HepG2 (cell line): Measurements from ENCODE around the gene CHID1. TPM values are rescaled to one million over a fixed set of nuclear protein-coding genes. Genes with fewer than 3 reads are reported as not detected.
A peak's percentile ranks its signal among the peaks of the same experiment; 100 is the strongest.

Source experiments
- BCL3 ChIP-seq: sonication (generic); formaldehyde crosslinking; IDR thresholded peaks from 2 replicates; pipeline ENCODE4 v1.5.1; 2020; ENCODE audit warnings: mild to moderate bottlenecking, missing genetic modification reagents, moderate library complexity
- FOSL2 ChIP-seq: sonication (generic); formaldehyde crosslinking; IDR thresholded peaks from 2 replicates; pipeline ENCODE4 v1.4.0; 2020; ENCODE audit warnings: missing genetic modification reagents
- GLMP ChIP-seq: sonication (generic); formaldehyde crosslinking; IDR thresholded peaks from 2 replicates; pipeline ENCODE4 v1.9.0; 2021; ENCODE audit warnings: missing genetic modification reagents, mild to moderate bottlenecking, borderline replicate concordance
- HMGXB4 ChIP-seq, 2 experiments: sonication (generic) in 1 of 2; formaldehyde crosslinking in 1 of 2; IDR thresholded peaks; 2 replicates each; pipeline versions ENCODE4 v1.4.0 to v1.6.1; 2018 to 2020; ENCODE audit warnings: missing genetic modification reagents in 2 of 2, borderline replicate concordance in 1 of 2, low read depth in 1 of 2, mild to moderate bottlenecking in 1 of 2, missing biosample characterization in 1 of 2
- KLF16 ChIP-seq, 2 experiments: sonication (generic) in 1 of 2; formaldehyde crosslinking in 1 of 2; IDR thresholded peaks; 2 replicates each; pipeline versions ENCODE4 v1.6.1 to v1.8.0; 2016 to 2023; ENCODE audit warnings: missing genetic modification reagents in 2 of 2, missing compliant biosample characterization in 1 of 2
- MZF1 ChIP-seq: sonication (generic); formaldehyde crosslinking; IDR thresholded peaks from 2 replicates; pipeline ENCODE4 v1.8.1; 2023; ENCODE audit warnings: mild to moderate bottlenecking, missing genetic modification reagents, borderline replicate concordance
- NCOR1 ChIP-seq: fragments of 200-600 bp; sonication (generic); IDR thresholded peaks from 2 replicates; pipeline ENCODE4 v1.7.0; 2017; ENCODE audit warnings: antibody characterized with exemption, low read length, borderline replicate concordance
- PAX8 ChIP-seq: sonication (generic); formaldehyde crosslinking; IDR thresholded peaks from 2 replicates; pipeline ENCODE4 v1.8.0; 2022; ENCODE audit warnings: mild to moderate bottlenecking, missing genetic modification reagents, borderline replicate concordance
- PREB ChIP-seq: sonication (generic); formaldehyde crosslinking; IDR thresholded peaks from 2 replicates; pipeline ENCODE4 v1.4.0; 2020; ENCODE audit warnings: missing genetic modification reagents
- RFX5 ChIP-seq: IDR thresholded peaks from 2 replicates; pipeline ENCODE4 v1.6.1; 2011; ENCODE audit warnings: low read depth, low read length, improper control_type of control experiment
- SAP130 ChIP-seq: IDR thresholded peaks from 2 replicates; pipeline ENCODE4 v1.6.1; 2016; ENCODE audit warnings: low read depth
- TCF7 ChIP-seq: sonication (generic); IDR thresholded peaks from 2 replicates; pipeline ENCODE4 v1.6.1; 2016; ENCODE audit warnings: antibody characterized with exemption, low read depth
- TEAD3 ChIP-seq: optimal IDR thresholded peaks from 2 replicates; pipeline ENCODE3; 2016; ENCODE audit warnings: borderline replicate concordance
- TOPORS ChIP-seq: sonication (generic); formaldehyde crosslinking; IDR thresholded peaks from 2 replicates; pipeline ENCODE4 v1.8.0; 2023; ENCODE audit warnings: mild to moderate bottlenecking, missing genetic modification reagents
- ZBTB4 ChIP-seq: sonication (generic); formaldehyde crosslinking; IDR thresholded peaks from 2 replicates; pipeline ENCODE4 v1.4.0; 2020; ENCODE audit warnings: missing genetic modification reagents, mild to moderate bottlenecking, borderline replicate concordance
- ZMYM3 ChIP-seq: sonication (generic); formaldehyde crosslinking; IDR thresholded peaks from 2 replicates; pipeline ENCODE4 v1.5.1; 2020; ENCODE audit warnings: mild to moderate bottlenecking, missing genetic modification reagents
- ZNF20 ChIP-seq: sonication (generic); formaldehyde crosslinking; IDR thresholded peaks from 2 replicates; pipeline ENCODE4 v1.4.0; 2020; ENCODE audit warnings: mild to moderate bottlenecking, moderate library complexity, missing genetic modification reagents
- ZNF232 ChIP-seq: sonication (generic); formaldehyde crosslinking; IDR thresholded peaks from 2 replicates; pipeline ENCODE4 v1.4.0; 2020; ENCODE audit warnings: missing genetic modification reagents, borderline replicate concordance
- ZNF414 ChIP-seq: sonication (generic); formaldehyde crosslinking; IDR thresholded peaks from 2 replicates; pipeline ENCODE4 v1.5.0; 2020; ENCODE audit warnings: missing genetic modification reagents
- ZNF790 ChIP-seq: sonication (generic); formaldehyde crosslinking; IDR thresholded peaks from 2 replicates; pipeline ENCODE4 v1.8.0; 2022; ENCODE audit warnings: missing genetic modification reagents, mild to moderate bottlenecking, borderline replicate concordance
- polyA plus RNA-seq, 8 experiments: library from polyadenylated mRNA; depleted of rRNA in 3 of 8; stranded (reverse) in 7 of 8; unstranded in 1 of 8; fragments of >200 nt; fragmentation: Illumina TruSeq in 4 of 8; extraction: Trizol in 4 of 8; gene quantifications; 2 replicates each; pipeline versions ENCODE4 v1.2.1 to v1.2.3, GENCODE V29; 2011 to 2016; ENCODE audit warnings: low read depth in 4 of 8, missing spikeins in 1 of 8, mixed read lengths in 1 of 8; ENCODE audit not compliant: insufficient read depth in 1 of 8
- total RNA-seq, 5 experiments: library from RNA; depleted of rRNA; stranded (reverse); fragments of >200 nt; fragmentation: Illumina TruSeq; extraction: Trizol; gene quantifications; 2 replicates each; pipeline ENCODE4 v1.2.3, GENCODE V29; 2016; ENCODE audit warnings: low read depth in 1 of 5

CHID1 gene
- total and polyA plus RNA-seq, 2 of the 13 experiments (the other 11 are each of a cell fraction or from before 2014, with no cell fraction given) = 65.1 to 93.6 TPM

- TF ChIP-seq ZBTB4 (CRISPR knock-in tag) (no peak), TCF7 (no peak), ZNF20 (CRISPR knock-in tag) (no peak), RFX5 (no peak), NCOR1 (no peak), TOPORS (CRISPR knock-in tag) (no peak), ZMYM3 (CRISPR knock-in tag) (no peak), PREB (CRISPR knock-in tag) (no peak), PAX8 (CRISPR knock-in tag) (no peak), TEAD3 (no peak), SAP130 (CRISPR knock-in tag) (peak; percentile 59), GLMP (no peak), ZNF414 (CRISPR knock-in tag) (no peak), FOSL2 (CRISPR knock-in tag) (no peak), ZNF790 (no peak), KLF16 (CRISPR knock-in tag; IDR thresholded peaks at IDR 0.05) (0 out of 4 replicates have a peak, but pooled peaks of 1 of the 2 experiments have one; percentile 28), ZNF232 (0 out of 2 replicates have a peak, but pooled peaks have one; percentile 27), HMGXB4 (CRISPR knock-in tag; IDR thresholded peaks at IDR 0.05; ENCODE audit: borderline replicate concordance in 1 of 2, low read depth in 1 of 2) (no peak; a peak in 1 of 4 replicates), MZF1 (CRISPR knock-in tag) (no peak), BCL3 (no peak)
These were observed 90.5 kb downstream of the CHID1 start (continued) for GRCh38 chr11:819943-820649.
